ENCODE results near the gene CHN1. TPM values are rescaled to one million over a fixed set of nuclear protein-coding genes. Genes with fewer than 3 reads are reported as not detected.

CHN1 gene
- total and polyA plus RNA-seq, 2 of the 8 experiments (the other 6 are each of a cell fraction or from before 2014, with no cell fraction given), result 54.0 to 65.7 TPM

GRCh38 chr2:174924061-174924693, 81.0 kb downstream of the CHN1 start (continued):
- TF ChIP-seq CHD7 (IDR thresholded peaks at IDR 0.05; ENCODE audit: insufficient replicate concordance, low read length), result peak; percentile 91

Measured in H1 (cell line).